GM10266 (cell line): ENCODE data around the gene PUM2.

Source experiments
- DNase-seq: peaks from one replicate; pipeline ENCODE4 v3.0.0; 2012; ENCODE audit errors: extremely low spot score
- CTCF ChIP-seq: IDR thresholded peaks from 2 replicates; pipeline ENCODE4 v1.5.1; 2012; ENCODE audit warnings: mild to moderate bottlenecking, low read depth; ENCODE audit not compliant: control insufficient read depth, insufficient read depth; ENCODE audit errors: missing control alignments

The PUM2 gene

GRCh38 chr2:20391951-20392699 lies 41.5 kb upstream of the PUM2 start:
- DNase-seq: no peak
- no peak for TF ChIP-seq CTCF

- no peak for DNase-seq
- no peak for TF ChIP-seq CTCF
Observed at GRCh38 chr2:20390524-20391123, 40.0 kb upstream of the PUM2 start.

GRCh38 chr2:20384953-20385352 lies 34.3 kb upstream of the PUM2 start:
- no peak for DNase-seq
- TF ChIP-seq CTCF: no peak

- no peak for DNase-seq
- no peak for TF ChIP-seq CTCF
Observed at GRCh38 chr2:20382965-20383810, 32.5 kb upstream of the PUM2 start.

GRCh38 chr2:20381457-20381856 lies 30.8 kb upstream of the PUM2 start:
- no peak for TF ChIP-seq CTCF

GRCh38 chr2:20378891-20379519 lies 28.4 kb upstream of the PUM2 start:
- DNase-seq: no peak
- peak; percentile 58 for TF ChIP-seq CTCF

More at GRCh38 chr2:20381457-20381856, 30.8 kb upstream of the PUM2 start:
- DNase-seq: no peak
